ENCODE results near the gene CPZ. TPM values are rescaled to one million over a fixed set of nuclear protein-coding genes. Genes with fewer than 3 reads are reported as not detected.

The CPZ gene
- total RNA-seq, 1 donor from 2014 or later: 32.8 TPM

DNA sequence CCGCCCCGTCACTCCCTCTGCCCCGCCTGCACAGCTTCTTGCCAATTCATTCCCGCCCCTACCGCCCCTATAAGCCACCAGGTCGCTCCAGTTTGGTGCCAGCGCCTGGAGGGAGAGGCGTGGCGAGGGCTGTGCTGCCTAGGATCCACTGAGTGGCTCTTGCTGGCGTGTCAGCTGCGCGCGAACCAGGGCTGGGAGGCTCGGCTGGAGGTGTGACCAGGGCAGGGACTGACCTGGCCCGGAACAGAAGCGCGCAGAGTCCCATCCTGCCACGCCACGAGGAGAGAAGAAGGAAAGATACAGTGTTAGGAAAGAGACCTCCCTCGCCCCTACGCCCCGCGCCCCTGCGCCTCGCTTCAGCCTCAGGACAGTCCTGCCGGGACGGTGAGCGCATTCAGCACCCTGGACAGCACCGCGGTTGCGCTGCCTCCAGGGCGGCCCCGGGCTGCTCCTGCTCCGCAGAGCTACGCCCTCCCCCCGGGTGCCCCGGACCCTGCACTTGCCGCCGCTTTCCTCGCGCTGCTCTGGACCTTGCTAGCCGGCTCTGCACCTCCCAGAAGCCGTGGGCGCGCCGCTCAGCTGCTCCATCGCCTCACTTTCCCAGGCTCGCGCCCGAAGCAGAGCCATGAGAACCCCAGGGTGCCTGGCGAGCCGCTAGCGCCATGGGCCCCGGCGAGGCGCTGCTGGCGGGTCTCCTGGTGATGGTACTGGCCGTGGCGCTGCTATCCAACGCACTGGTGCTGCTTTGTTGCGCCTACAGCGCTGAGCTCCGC, 12.1 kb upstream of the CPZ start, which contains the start of gene GPR78:
TSS of gene GPR78 (plus strand) at position 72 of the 773 bp plus-strand sequence. CDS start at position 663, 591 bp downstream.
- DNase-seq (ENCODE audit: low spot score in 2 of 2, unreplicated experiment in 2 of 2): peak; percentile 85 to 95
- Mint-ChIP-seq H3K36me3 (no peaks in the 10 kb centered on the region), H3K4me1 (peaks cover 9% of the 10 kb centered on the region), H3K4me3 (peak within 1 kb of the TSS; percentile 20), H3K27me3 (ENCODE audit: low read depth) (peaks cover 72% of the 10 kb centered on the region), H3K9me3 (no peaks in the 10 kb centered on the region), H3K27ac (no peak within 1 kb of the TSS)
- TF ChIP-seq, protein P1, sequence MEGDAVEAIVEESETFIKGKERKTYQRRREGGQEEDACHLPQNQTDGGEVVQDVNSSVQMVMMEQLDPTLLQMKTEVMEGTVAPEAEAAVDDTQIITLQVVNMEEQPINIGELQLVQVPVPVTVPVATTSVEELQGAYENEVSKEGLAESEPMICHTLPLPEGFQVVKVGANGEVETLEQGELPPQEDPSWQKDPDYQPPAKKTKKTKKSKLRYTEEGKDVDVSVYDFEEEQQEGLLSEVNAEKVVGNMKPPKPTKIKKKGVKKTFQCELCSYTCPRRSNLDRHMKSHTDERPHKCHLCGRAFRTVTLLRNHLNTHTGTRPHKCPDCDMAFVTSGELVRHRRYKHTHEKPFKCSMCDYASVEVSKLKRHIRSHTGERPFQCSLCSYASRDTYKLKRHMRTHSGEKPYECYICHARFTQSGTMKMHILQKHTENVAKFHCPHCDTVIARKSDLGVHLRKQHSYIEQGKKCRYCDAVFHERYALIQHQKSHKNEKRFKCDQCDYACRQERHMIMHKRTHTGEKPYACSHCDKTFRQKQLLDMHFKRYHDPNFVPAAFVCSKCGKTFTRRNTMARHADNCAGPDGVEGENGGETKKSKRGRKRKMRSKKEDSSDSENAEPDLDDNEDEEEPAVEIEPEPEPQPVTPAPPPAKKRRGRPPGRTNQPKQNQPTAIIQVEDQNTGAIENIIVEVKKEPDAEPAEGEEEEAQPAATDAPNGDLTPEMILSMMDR (IDR thresholded peaks at IDR 0.05; ENCODE audit: unreplicated experiment): no peak

DNA sequence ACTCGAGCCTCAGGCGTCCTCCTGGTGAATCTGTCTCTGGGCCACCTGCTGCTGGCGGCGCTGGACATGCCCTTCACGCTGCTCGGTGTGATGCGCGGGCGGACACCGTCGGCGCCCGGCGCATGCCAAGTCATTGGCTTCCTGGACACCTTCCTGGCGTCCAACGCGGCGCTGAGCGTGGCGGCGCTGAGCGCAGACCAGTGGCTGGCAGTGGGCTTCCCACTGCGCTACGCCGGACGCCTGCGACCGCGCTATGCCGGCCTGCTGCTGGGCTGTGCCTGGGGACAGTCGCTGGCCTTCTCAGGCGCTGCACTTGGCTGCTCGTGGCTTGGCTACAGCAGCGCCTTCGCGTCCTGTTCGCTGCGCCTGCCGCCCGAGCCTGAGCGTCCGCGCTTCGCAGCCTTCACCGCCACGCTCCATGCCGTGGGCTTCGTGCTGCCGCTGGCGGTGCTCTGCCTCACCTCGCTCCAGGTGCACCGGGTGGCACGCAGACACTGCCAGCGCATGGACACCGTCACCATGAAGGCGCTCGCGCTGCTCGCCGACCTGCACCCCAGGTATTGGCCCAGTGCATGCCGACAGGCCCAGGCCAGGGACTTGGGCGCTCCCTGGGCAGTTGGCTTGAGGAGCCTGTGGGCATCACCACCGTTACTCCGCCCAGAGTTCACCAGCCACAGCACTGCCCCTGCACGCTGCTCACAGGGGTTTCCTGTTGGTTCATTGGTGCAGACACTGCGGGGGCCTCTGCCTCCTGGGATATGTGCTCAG, 11.3 kb upstream of the CPZ start:
- no peak for DNase-seq (ENCODE audit: low spot score in 2 of 2, unreplicated experiment in 2 of 2)
- peaks cover 5% of the 10 kb centered on the region for H3K4me1 Mint-ChIP-seq
- H3K27ac Mint-ChIP-seq: no peak overlapping the region
- H3K9me3 Mint-ChIP-seq: no peaks in the 10 kb centered on the region
- TF ChIP-seq, protein P1 (IDR thresholded peaks at IDR 0.05; ENCODE audit: unreplicated experiment): no peak
- H3K36me3 Mint-ChIP-seq: no peaks in the 10 kb centered on the region
- peaks cover 72% of the 10 kb centered on the region for H3K27me3 Mint-ChIP-seq (ENCODE audit: low read depth)
- H3K4me3 Mint-ChIP-seq: peak overlapping the region; percentile 15

DNA sequence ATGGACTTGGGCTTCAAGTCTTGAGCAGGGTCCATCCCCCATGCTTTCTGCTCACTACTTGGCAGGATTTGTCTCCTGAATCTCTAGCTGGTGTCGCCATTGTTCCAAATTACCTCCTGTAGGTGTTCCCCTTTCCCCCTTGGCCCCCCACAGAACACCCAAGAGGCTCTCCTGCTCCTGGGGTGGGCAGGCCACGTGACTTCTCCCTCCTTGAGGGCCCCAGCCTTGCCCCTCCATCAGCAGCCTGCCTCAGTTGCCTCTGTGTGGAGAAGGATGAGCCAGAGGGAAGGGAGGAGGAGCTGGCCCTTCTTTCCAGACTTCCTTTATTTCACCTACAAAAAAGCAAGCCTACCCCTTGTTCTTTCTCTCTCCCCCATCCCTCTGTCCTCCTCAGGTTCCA, 10.5 kb upstream of the CPZ start:
- H3K27me3 Mint-ChIP-seq (ENCODE audit: low read depth): peaks cover 70% of the 10 kb centered on the region
- DNase-seq (ENCODE audit: low spot score in 2 of 2, unreplicated experiment in 2 of 2): no peak
- no peak overlapping the region for H3K4me3 Mint-ChIP-seq
- H3K36me3 Mint-ChIP-seq: no peaks in the 10 kb centered on the region
- no peak overlapping the region for H3K27ac Mint-ChIP-seq
- TF ChIP-seq, protein P1 (IDR thresholded peaks at IDR 0.05; ENCODE audit: unreplicated experiment): no peak
- H3K9me3 Mint-ChIP-seq: no peaks in the 10 kb centered on the region
- H3K4me1 Mint-ChIP-seq: peaks cover 5% of the 10 kb centered on the region

- Mint-ChIP-seq H3K27ac (no peak overlapping the region), H3K9me3 (no peaks in the 10 kb centered on the region), H3K27me3 (ENCODE audit: low read depth) (peaks cover 67% of the 10 kb centered on the region), H3K4me1 (peaks cover 5% of the 10 kb centered on the region), H3K4me3 (no peak overlapping the region), H3K36me3 (no peaks in the 10 kb centered on the region)
- TF ChIP-seq, protein P1 (IDR thresholded peaks at IDR 0.05; ENCODE audit: unreplicated experiment): no peak
- no peak for DNase-seq (ENCODE audit: low spot score in 2 of 2, unreplicated experiment in 2 of 2)
Observed at GRCh38 chr4:8582436-8582835, 10.1 kb upstream of the CPZ start.

- Mint-ChIP-seq H3K4me3 (no peak overlapping the region), H3K36me3 (no peaks in the 10 kb centered on the region), H3K4me1 (peaks cover 5% of the 10 kb centered on the region), H3K27ac (no peak overlapping the region), H3K9me3 (no peaks in the 10 kb centered on the region), H3K27me3 (ENCODE audit: low read depth) (peaks cover 63% of the 10 kb centered on the region)
- TF ChIP-seq, protein P1 (IDR thresholded peaks at IDR 0.05; ENCODE audit: unreplicated experiment): no peak
- DNase-seq (ENCODE audit: low spot score in 2 of 2, unreplicated experiment in 2 of 2): no peak
Observed at GRCh38 chr4:8582941-8583654, 9.5 kb upstream of the CPZ start.
